HepG2 (cell line): ENCODE data around the gene SIRT7. TPM values are rescaled to one million over a fixed set of nuclear protein-coding genes. Genes with fewer than 3 reads are reported as not detected.

Experiments used
- ETS1 ChIP-seq: sonication (generic); formaldehyde crosslinking; IDR thresholded peaks from 2 replicates; pipeline ENCODE4 v1.4.0; 2020; ENCODE audit warnings: missing genetic modification reagents
- GZF1 ChIP-seq: sonication (generic); formaldehyde crosslinking; IDR thresholded peaks from 2 replicates; pipeline ENCODE4 v1.5.1; 2020; ENCODE audit warnings: mild to moderate bottlenecking, missing genetic modification reagents
- HIVEP1 ChIP-seq: sonication (generic); formaldehyde crosslinking; IDR thresholded peaks from 2 replicates; pipeline ENCODE4 v1.4.0; 2020; ENCODE audit warnings: mild to moderate bottlenecking, missing genetic modification reagents
- MED8 ChIP-seq: sonication (generic); formaldehyde crosslinking; IDR thresholded peaks from 2 replicates; pipeline ENCODE4 v1.8.1; 2023; ENCODE audit warnings: mild to moderate bottlenecking, missing genetic modification reagents; ENCODE audit not compliant: insufficient replicate concordance
- MTF2 ChIP-seq: sonication (generic); formaldehyde crosslinking; IDR thresholded peaks from 2 replicates; pipeline ENCODE4 v1.5.0; 2020; ENCODE audit warnings: missing genetic modification reagents, borderline replicate concordance
- PRDM4 ChIP-seq: sonication (generic); formaldehyde crosslinking; IDR thresholded peaks from 2 replicates; pipeline ENCODE4 v1.9.0; 2021; ENCODE audit warnings: missing genetic modification reagents, borderline replicate concordance
- PREB ChIP-seq: sonication (generic); formaldehyde crosslinking; IDR thresholded peaks from 2 replicates; pipeline ENCODE4 v1.4.0; 2020; ENCODE audit warnings: missing genetic modification reagents
- PTBP1 ChIP-seq: fragments of 200-400 bp; formaldehyde crosslinking; IDR thresholded peaks from 2 replicates; pipeline ENCODE4 v1.6.1; 2018; ENCODE audit warnings: low read length, low read depth; ENCODE audit not compliant: poor library complexity, severe bottlenecking
- RBFOX2 ChIP-seq: fragments of 200-400 bp; formaldehyde crosslinking; IDR thresholded peaks from 2 replicates; pipeline ENCODE4 v1.6.1; 2017; ENCODE audit warnings: low read depth, mild to moderate bottlenecking, low read length
- SMYD3 ChIP-seq: sonication (generic); formaldehyde crosslinking; IDR thresholded peaks from 2 replicates; pipeline ENCODE4 v1.8.1; 2023; ENCODE audit warnings: mild to moderate bottlenecking, missing genetic modification reagents
- SP2 ChIP-seq: sonication (generic); formaldehyde crosslinking; IDR thresholded peaks from 2 replicates; pipeline ENCODE4 v1.5.1; 2020; ENCODE audit warnings: mild to moderate bottlenecking, missing genetic modification reagents
- TBL1XR1 ChIP-seq: fragments of 150-350 bp; IDR thresholded peaks from 2 replicates; pipeline ENCODE4 v1.6.1; 2014; ENCODE audit warnings: borderline replicate concordance, low read length; ENCODE audit not compliant: partially characterized antibody
- THAP9 ChIP-seq: sonication (generic); formaldehyde crosslinking; IDR thresholded peaks from 2 replicates; pipeline ENCODE4; 2020; ENCODE audit warnings: missing genetic modification reagents, mild to moderate bottlenecking, borderline replicate concordance
- TMF1 ChIP-seq: sonication (generic); formaldehyde crosslinking; IDR thresholded peaks from 2 replicates; pipeline ENCODE4 v1.8.1; 2022; ENCODE audit warnings: low read depth, missing genetic modification reagents
- UBTF ChIP-seq: sonication (generic); formaldehyde crosslinking; IDR thresholded peaks from 2 replicates; pipeline ENCODE4 v1.4.0; 2020; ENCODE audit warnings: mild to moderate bottlenecking, missing genetic modification reagents
- ZNF253 ChIP-seq: sonication (generic); formaldehyde crosslinking; IDR thresholded peaks from 2 replicates; pipeline ENCODE4 v1.8.0; 2022; ENCODE audit warnings: mild to moderate bottlenecking, missing genetic modification reagents, borderline replicate concordance
- ZNF34 ChIP-seq: sonication (generic); formaldehyde crosslinking; IDR thresholded peaks from 2 replicates; pipeline ENCODE4 v1.4.0; 2020; ENCODE audit warnings: mild to moderate bottlenecking, missing genetic modification reagents, borderline replicate concordance
- ZNF546 ChIP-seq: sonication (generic); formaldehyde crosslinking; conservative IDR thresholded peaks from 2 replicates; pipeline ENCODE4 v1.8.1; 2023; ENCODE audit warnings: mild to moderate bottlenecking, missing genetic modification reagents
- ZNF75D ChIP-seq: sonication (generic); formaldehyde crosslinking; IDR thresholded peaks from 2 replicates; pipeline ENCODE4 v1.8.1; 2023; ENCODE audit warnings: missing genetic modification reagents, mild to moderate bottlenecking, borderline replicate concordance
- ZSCAN30 ChIP-seq: sonication (generic); formaldehyde crosslinking; IDR thresholded peaks from 2 replicates; pipeline ENCODE4 v1.5.0; 2020; ENCODE audit warnings: mild to moderate bottlenecking, missing genetic modification reagents
- polyA plus RNA-seq, 8 experiments: library from polyadenylated mRNA; depleted of rRNA in 3 of 8; stranded (reverse) in 7 of 8; unstranded in 1 of 8; fragments of >200 nt; fragmentation: Illumina TruSeq in 4 of 8; extraction: Trizol in 4 of 8; gene quantifications; 2 replicates each; pipeline versions ENCODE4 v1.2.1 to v1.2.3, GENCODE V29; 2011 to 2016; ENCODE audit warnings: low read depth in 4 of 8, missing spikeins in 1 of 8, mixed read lengths in 1 of 8; ENCODE audit not compliant: insufficient read depth in 1 of 8
- total RNA-seq, 5 experiments: library from RNA; depleted of rRNA; stranded (reverse); fragments of >200 nt; fragmentation: Illumina TruSeq; extraction: Trizol; gene quantifications; 2 replicates each; pipeline ENCODE4 v1.2.3, GENCODE V29; 2016; ENCODE audit warnings: low read depth in 1 of 5

Gene SIRT7
- total and polyA plus RNA-seq, 2 of the 13 experiments (the other 11 are each of a cell fraction or from before 2014, with no cell fraction given): 8.3 to 24.8 TPM

- TF ChIP-seq RBFOX2: peak; percentile 50
- TF ChIP-seq THAP9 (CRISPR knock-in tag): peak; percentile 74; the same call in 1 of the 2 replicates
- TF ChIP-seq GZF1 (CRISPR knock-in tag): 0 out of 2 replicates have a peak, but pooled peaks have one; percentile 19
- 0 out of 2 replicates have a peak, but pooled peaks have one; percentile 1 for TF ChIP-seq ETS1
- peak; percentile 91 for TF ChIP-seq ZNF546 (CRISPR knock-in tag)
- 0 out of 2 replicates have a peak, but pooled peaks have one; percentile 14 for TF ChIP-seq ZNF75D (CRISPR knock-in tag)
- no peak for TF ChIP-seq ZNF34
- peak; percentile 7; the same call in 1 of the 2 replicates for TF ChIP-seq SMYD3 (CRISPR knock-in tag)
- peak; percentile 8 for TF ChIP-seq TBL1XR1
- peak; percentile 13; the same call in 1 of the 2 replicates for TF ChIP-seq ZSCAN30 (CRISPR knock-in tag)
- TF ChIP-seq PREB (CRISPR knock-in tag): no peak
- 0 out of 2 replicates have a peak, but pooled peaks have one; percentile 24 for TF ChIP-seq UBTF (CRISPR knock-in tag)
- TF ChIP-seq MTF2 (CRISPR knock-in tag): no peak
- TF ChIP-seq PRDM4: no peak
- TF ChIP-seq MED8: no peak
- 0 out of 2 replicates have a peak, but pooled peaks have one; percentile 14 for TF ChIP-seq TMF1 (CRISPR knock-in tag)
- TF ChIP-seq PTBP1: peak; percentile 12
- TF ChIP-seq HIVEP1: 0 out of 2 replicates have a peak, but pooled peaks have one; percentile 5
- TF ChIP-seq ZNF253: 0 out of 2 replicates have a peak, but pooled peaks have one; percentile 1
- TF ChIP-seq SP2 (CRISPR knock-in tag): 0 out of 2 replicates have a peak, but pooled peaks have one; percentile 15
These were observed 49.2 kb upstream of the SIRT7 start (continued) for GRCh38 chr17:81967244-81967532.
